H1 (cell line): ENCODE measurements around the gene ORC5. TPM values are rescaled to one million over a fixed set of nuclear protein-coding genes. Genes with fewer than 3 reads are reported as not detected.

ENCODE experiments used
- CTCF ChIA-PET: fragments of 300-600 bp; sonication (Branson Sonifier 250); formaldehyde crosslinking; loops from one replicate; lab custom pipeline; 2021; ENCODE audit not compliant: partially characterized antibody; lab: Charles Lee
- POLR2A ChIA-PET: fragments of 300-600 bp; sonication (Branson Sonifier 250); formaldehyde crosslinking; loops from one replicate; lab custom pipeline; 2021; ENCODE audit warnings: inconsistent platforms; ENCODE audit not compliant: partially characterized antibody; lab: Charles Lee
- DNase-seq, 2 experiments: peaks; one replicate each; pipeline versions ENCODE4 v3.0.0 to v3.0.0-alpha.2; 2010 to 2022; ENCODE audit warnings: low spot score in 2 of 2, low read depth in 1 of 2, mixed read lengths in 1 of 2
- FAIRE-seq: peaks from 2 replicates; lab custom pipeline; 2011; peaks lifted over from hg19 to GRCh38; lab: Jason Lieb, UNC
- H2AFZ ChIP-seq: 2 replicates; pipeline ENCODE4 v1.8.1; 2012; ENCODE audit warnings: low read length, inconsistent platforms
- H2AK5ac ChIP-seq: 2 replicates; pipeline ENCODE4 v1.6.1; 2013; ENCODE audit warnings: low read depth, low read length
- H2BK120ac ChIP-seq: replicated peaks from 2 replicates; pipeline ENCODE3; 2013; ENCODE audit warnings: low read depth, low read length, inconsistent platforms
- H2BK12ac ChIP-seq: 2 replicates; pipeline ENCODE4 v1.6.1; 2013; ENCODE audit warnings: low read depth, low read length
- H2BK15ac ChIP-seq: 2 replicates; pipeline ENCODE4 v1.6.1; 2013; ENCODE audit warnings: low read length
- H2BK20ac ChIP-seq: 2 replicates; pipeline ENCODE4 v1.6.1; 2013; ENCODE audit warnings: low read length
- H2BK5ac ChIP-seq: 2 replicates; pipeline ENCODE4 v1.6.1; 2013; ENCODE audit warnings: low read depth, low read length
- H3K14ac ChIP-seq: 2 replicates; pipeline ENCODE4 v1.6.1; 2013; ENCODE audit warnings: inconsistent platforms; ENCODE audit not compliant: insufficient read length
- H3K18ac ChIP-seq: 2 replicates; pipeline ENCODE4 v1.6.1; 2013; ENCODE audit warnings: low read length; ENCODE audit errors: extremely low read depth
- H3K23ac ChIP-seq: 2 replicates; pipeline ENCODE4 v1.6.1; 2013; ENCODE audit warnings: inconsistent platforms; ENCODE audit not compliant: insufficient read length
- H3K23me2 ChIP-seq: 2 replicates; pipeline ENCODE4 v1.6.1; 2013; ENCODE audit warnings: low read depth, low read length
- H3K27ac ChIP-seq: 2 replicates; pipeline ENCODE4 v1.6.1; 2011; ENCODE audit warnings: low read depth, low read length, inconsistent platforms
- H3K27me3 ChIP-seq, 4 experiments: replicated peaks in 1 of 4; 1 replicate in 1 of 4; 2 replicates in 3 of 4; pipeline versions ENCODE4 v1.6.1 to v1.8.1; 2011 to 2013; ENCODE audit warnings: low read length in 3 of 4, mild to moderate bottlenecking in 3 of 4, inconsistent platforms in 2 of 4, mixed read lengths in 2 of 4, moderate library complexity in 1 of 4; ENCODE audit not compliant: control insufficient read depth in 3 of 4, insufficient read depth in 3 of 4; ENCODE audit errors: extremely low read depth in 1 of 4
- H3K36me3 ChIP-seq, 4 experiments: 2 replicates each; pipeline versions ENCODE4 v1.6.1 to v1.8.1; 2011 to 2013; ENCODE audit warnings: mild to moderate bottlenecking in 4 of 4, low read length in 3 of 4, moderate library complexity in 2 of 4, control low read depth in 1 of 4, inconsistent platforms in 1 of 4; ENCODE audit not compliant: insufficient read depth in 4 of 4, control insufficient read depth in 2 of 4
- H3K4ac ChIP-seq: replicated peaks from 2 replicates; pipeline ENCODE3; 2013; ENCODE audit warnings: low read length, low read depth, mixed read lengths, inconsistent platforms; ENCODE audit not compliant: insufficient read length
- H3K4me1 ChIP-seq, 4 experiments: replicated peaks in 1 of 4; 1 replicate in 1 of 4; 2 replicates in 3 of 4; pipeline versions ENCODE4 v1.6.1 to v1.8.1; 2011 to 2013; ENCODE audit warnings: low read length in 3 of 4, inconsistent platforms in 2 of 4, mixed read lengths in 1 of 4; ENCODE audit not compliant: insufficient read depth in 4 of 4, control insufficient read depth in 3 of 4
- H3K4me2 ChIP-seq, 2 experiments: 2 replicates each; pipeline versions ENCODE4 v1.6.1 to v1.8.1; 2011 to 2013; ENCODE audit warnings: low read depth in 2 of 2, low read length in 2 of 2, control low read depth in 1 of 2, inconsistent platforms in 1 of 2, mild to moderate bottlenecking in 1 of 2; ENCODE audit not compliant: insufficient read depth in 1 of 2
- H3K4me3 ChIP-seq, 4 experiments: fragments of 200-600, 300-600 bp in 1 of 4; sonication (generic), shearing (Covaris generic), sonication (Bioruptor Twin) in 1 of 4; 2 replicates each; pipeline versions ENCODE4 v1.5.1 to v1.8.1; 2011 to 2016; ENCODE audit warnings: low read length in 4 of 4, low read depth in 3 of 4, control low read depth in 2 of 4, inconsistent platforms in 2 of 4, mild to moderate bottlenecking in 2 of 4, mixed read lengths in 1 of 4, moderate library complexity in 1 of 4; ENCODE audit not compliant: insufficient read depth in 2 of 4; ENCODE audit errors: extremely low read depth in 1 of 4
- H3K56ac ChIP-seq: replicated peaks from 2 replicates; pipeline ENCODE3; 2013; ENCODE audit warnings: low read depth, mild to moderate bottlenecking, mixed read lengths, low read length, inconsistent platforms; ENCODE audit not compliant: insufficient read length
- H3K79me1 ChIP-seq: 2 replicates; pipeline ENCODE4 v1.6.1; 2013; ENCODE audit warnings: low read depth, low read length, control low read depth
- H3K79me2 ChIP-seq, 2 experiments: 2 replicates each; pipeline versions ENCODE4 v1.6.1 to v1.8.1; 2012 to 2013; ENCODE audit warnings: low read length in 2 of 2, mild to moderate bottlenecking in 2 of 2, inconsistent platforms in 1 of 2; ENCODE audit not compliant: insufficient read depth in 2 of 2, control insufficient read depth in 1 of 2
- H3K9ac ChIP-seq, 4 experiments: replicated peaks in 1 of 4; 1 replicate in 1 of 4; 2 replicates in 3 of 4; pipeline versions ENCODE4 v1.6.1 to v1.8.1; 2011 to 2013; ENCODE audit warnings: low read depth in 3 of 4, low read length in 3 of 4, control low read depth in 2 of 4, mild to moderate bottlenecking in 2 of 4, moderate library complexity in 2 of 4, inconsistent platforms in 1 of 4; ENCODE audit errors: extremely low read depth in 1 of 4
- H3K9me3 ChIP-seq, 2 experiments: 2 replicates each; pipeline versions ENCODE4 v1.6.1 to v1.8.1; 2012 to 2013; ENCODE audit warnings: mild to moderate bottlenecking in 2 of 2, moderate library complexity in 2 of 2, control low read depth in 1 of 2, inconsistent platforms in 1 of 2, low read depth in 1 of 2, low read length in 1 of 2, mixed read lengths in 1 of 2; ENCODE audit not compliant: insufficient read depth in 2 of 2
- H4K20me1 ChIP-seq, 2 experiments: replicated peaks in 1 of 2; 2 replicates each; pipeline versions ENCODE3 to v1.8.1; 2011 to 2013; ENCODE audit warnings: inconsistent platforms in 2 of 2, low read length in 2 of 2, mild to moderate bottlenecking in 1 of 2; ENCODE audit not compliant: insufficient read depth in 2 of 2, control insufficient read depth in 1 of 2
- H4K5ac ChIP-seq: 2 replicates; pipeline ENCODE4 v1.6.1; 2013; ENCODE audit warnings: low read length, low read depth, mixed read lengths, inconsistent platforms; ENCODE audit not compliant: insufficient read length
- H4K8ac ChIP-seq: 2 replicates; pipeline ENCODE4 v1.8.0; 2013; ENCODE audit warnings: mild to moderate bottlenecking, moderate library complexity, low read length, inconsistent platforms; ENCODE audit not compliant: insufficient read depth; ENCODE audit errors: extremely low read depth
- H4K91ac ChIP-seq: replicated peaks from 2 replicates; pipeline ENCODE3; 2013; ENCODE audit warnings: low read length, mixed read lengths, inconsistent platforms; ENCODE audit not compliant: insufficient read length
- POU5F1 ChIP-seq: IDR thresholded peaks from 2 replicates; pipeline ENCODE4 v1.6.1; 2011; ENCODE audit warnings: low read depth, mild to moderate bottlenecking, low read length, moderate library complexity
- WGBS, 2 experiments: shearing (Covaris generic) in 1 of 2; methylation state at CpG; one replicate each; pipeline versions ENCODE4 v1.1.6 to v1.1.7; 2013 to 2015; ENCODE audit warnings: low lambda C conversion rate in 2 of 2, mixed read lengths in 2 of 2, inconsistent platforms in 1 of 2, low coverage in 1 of 2, missing lambda C conversion rate in 1 of 2; ENCODE audit not compliant: insufficient replicate concordance in 2 of 2, insufficient coverage in 1 of 2, insufficient read length in 1 of 2; ENCODE audit errors: extremely low coverage in 1 of 2, missing lambda C conversion rate in 1 of 2; 5-methylcytosine and 5-hydroxymethylcytosine counted together
- polyA plus RNA-seq, 7 experiments: library from polyadenylated mRNA; depleted of rRNA in 3 of 7; stranded (reverse) in 5 of 7; unstranded in 2 of 7; fragments of >200 nt in 5 of 7; fragments of 200-250 nt in 2 of 7; gene quantifications; 1 replicate in 5 of 7; 2 replicates in 1 of 7; 4 replicates in 1 of 7; pipeline versions ENCODE4 v1.2.1 to v1.2.3, GENCODE V29; 2011 to 2013; ENCODE audit warnings: missing spikeins in 2 of 7, mixed read lengths in 2 of 7
- total RNA-seq: library from RNA; stranded (reverse); fragmentation: NEBNext Ultra II Directional; extraction: Animal tissue kit (Norgen Biotek cat#: 25700); gene quantifications from 2 replicates; pipeline ENCODE4 v1.2.1, GENCODE V29; 2021

The ORC5 gene
- total and polyA plus RNA-seq, 2 of the 8 experiments (the other 6 are each of a cell fraction or from before 2014, with no cell fraction given) = 7.7 to 19.9 TPM

DNA sequence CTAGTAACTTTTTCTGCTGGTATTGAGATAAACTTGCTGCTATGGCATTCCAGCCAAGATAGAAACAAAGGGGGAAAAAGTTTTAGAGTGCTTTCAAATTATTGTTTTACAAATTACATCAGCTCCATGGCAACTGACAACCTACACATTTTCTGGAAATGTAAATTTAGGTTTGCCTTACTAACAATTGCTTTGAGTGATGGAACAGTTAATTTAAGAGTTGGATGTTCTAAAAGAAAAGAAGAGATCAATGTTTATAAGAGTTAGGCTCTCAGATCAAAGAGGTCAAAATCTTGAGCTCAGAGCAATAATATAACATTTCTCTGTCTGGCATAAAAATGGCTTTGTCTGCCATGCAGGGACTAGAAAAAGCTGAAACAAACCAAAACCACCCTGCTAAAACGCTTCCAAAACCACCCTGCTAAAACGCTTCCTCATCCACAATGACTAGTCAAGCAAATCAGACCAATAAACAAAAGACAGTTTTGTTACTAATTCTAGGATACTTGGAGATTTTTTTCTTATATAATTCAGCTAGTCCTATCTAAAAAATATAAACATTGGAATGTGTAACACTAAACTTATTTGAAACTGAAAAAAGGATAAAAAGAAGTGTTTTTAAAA lies 32.3 kb downstream of the ORC5 start:
- ChIA-PET POLR2A (interaction anchor here (0.7 kb wide), 1 partner anchor 10 kb away, joined by 3 read pairs; no protein-coding TSS in a partner anchor), CTCF (interaction anchor here (0.6 to 1.2 kb wide), 2 partner anchors 602 to 728 kb away, joined by 3 read pairs; no protein-coding TSS in a partner anchor)
- 40% methylated on average over 2 of the region's 2 CpGs; no CpG with 5 or more reads in 1 of the 2 experiments for WGBS, 2 experiments
- Histone ChIP-seq H3K9me3 (peaks cover 12 to 25% of the 10 kb centered on the region in 2 experiments), H2BK20ac (no peak overlapping the region), H2BK120ac (no peak overlapping the region), H4K91ac (no peak overlapping the region), H3K18ac (no peak overlapping the region), H2BK12ac (no peak overlapping the region), H2BK5ac (no peak overlapping the region), H3K9ac (no peak overlapping the region), H2BK15ac (no peak overlapping the region), H3K23me2 (no peaks in the 10 kb centered on the region), H3K79me2 (no peaks in the 10 kb centered on the region), H3K4me1 (peaks cover 2 to 12% (median 6%) of the 10 kb centered on the region in 4 experiments; a peak in 4 of 7 replicates), H3K23ac (no peak overlapping the region), H2AK5ac (no peak overlapping the region), H3K27ac (no peak overlapping the region), H2AFZ (no peak overlapping the region), H3K4me3 (peak overlapping the region in 1 of 4 experiments; percentile 37; a peak in 1 of 8 replicates), H3K14ac (no peak overlapping the region), H3K4ac (no peak overlapping the region), H3K27me3 (no peaks in the 10 kb centered on the region), H4K5ac (no peak overlapping the region), H3K79me1 (no peaks in the 10 kb centered on the region), H4K20me1 (no peaks in the 10 kb centered on the region), H3K56ac (no peak overlapping the region), H3K36me3 (peaks cover 0 to 18% (median 10%) of the 10 kb centered on the region in 4 experiments; a peak in 4 of 8 replicates), H3K4me2 (peak overlapping the region; percentile 9 to 31; a peak in 2 of 4 replicates), H4K8ac (no peak overlapping the region)
- FAIRE-seq = no peak
- no peak for DNase-seq
- TF ChIP-seq POU5F1 = no peak
